DND-41 (cell line): ENCODE measurements around the gene PREX1.
"Not testable (repeated sequence)": the region's sequence is repeated elsewhere in the genome, so short reads cannot be mapped to it uniquely, and the experiment has no call there.

Experiments used
- ATAC-seq: fragments of 200-7000 bp; cut with Tn5 transposase; 3 replicates; pipeline ENCODE4 v1.9.1; 2021; ENCODE audit warnings: low read depth; ENCODE audit not compliant: insufficient read depth
- DNase-seq: peaks from one replicate; pipeline ENCODE4 v3.0.0-alpha.2; 2020
- H2AFZ ChIP-seq: 2 replicates; pipeline ENCODE4 v1.6.0; 2012; ENCODE audit warnings: low read depth, low read length
- H3K27ac ChIP-seq: 2 replicates; pipeline ENCODE4 v1.5.1; 2012; ENCODE audit warnings: low read length, inconsistent platforms
- H3K27me3 ChIP-seq: fragments of 200-600 bp; sonication (generic); 2 replicates; pipeline ENCODE4 v1.6.0; 2012; ENCODE audit warnings: low read length, mild to moderate bottlenecking, inconsistent platforms; ENCODE audit not compliant: insufficient read depth, poor library complexity
- H3K36me3 ChIP-seq: 2 replicates; pipeline ENCODE4 v1.5.1; 2012; ENCODE audit warnings: low read length, inconsistent platforms; ENCODE audit not compliant: insufficient read depth
- H3K4me1 ChIP-seq: 2 replicates; pipeline ENCODE4 v1.5.1; 2012; ENCODE audit warnings: mild to moderate bottlenecking, low read length; ENCODE audit not compliant: insufficient read depth
- H3K4me2 ChIP-seq: 2 replicates; pipeline ENCODE4 v1.6.0; 2012; ENCODE audit warnings: mild to moderate bottlenecking, moderate library complexity, low read length, inconsistent platforms; ENCODE audit not compliant: insufficient read depth
- H3K4me3 ChIP-seq, 2 experiments: fragments of 200-600 bp in 1 of 2; shearing (Covaris generic) in 1 of 2; 2 replicates each; pipeline ENCODE4 v1.5.1; 2012 to 2016; ENCODE audit warnings: inconsistent platforms in 2 of 2, low read length in 2 of 2, mild to moderate bottlenecking in 2 of 2, low read depth in 1 of 2, moderate library complexity in 1 of 2
- H3K79me2 ChIP-seq: 2 replicates; pipeline ENCODE4 v1.6.0; 2012; ENCODE audit warnings: low read length, inconsistent platforms; ENCODE audit not compliant: insufficient read depth
- H3K9ac ChIP-seq: 2 replicates; pipeline ENCODE4 v1.6.0; 2012; ENCODE audit warnings: low read depth, mild to moderate bottlenecking, inconsistent platforms, low read length, moderate library complexity
- H3K9me3 ChIP-seq: 2 replicates; pipeline ENCODE4 v1.5.1; 2012; ENCODE audit warnings: low read length, moderate library complexity, mild to moderate bottlenecking, inconsistent platforms; ENCODE audit not compliant: insufficient read depth, severe bottlenecking
- H4K20me1 ChIP-seq: 2 replicates; pipeline ENCODE4 v1.6.0; 2012; ENCODE audit warnings: low read length; ENCODE audit not compliant: insufficient read depth
- CTCF ChIP-seq: IDR thresholded peaks from 2 replicates; pipeline ENCODE4 v1.5.1; 2012; ENCODE audit warnings: borderline replicate concordance, low read length, moderate library complexity, mild to moderate bottlenecking; ENCODE audit not compliant: poor library complexity, severe bottlenecking; ENCODE audit errors: extremely low read depth
- EZH2 ChIP-seq: IDR thresholded peaks from 3 replicates; pipeline ENCODE4 v1.6.1; 2012; ENCODE audit warnings: borderline replicate concordance, low read depth, mild to moderate bottlenecking, moderate library complexity, low read length, inconsistent platforms; ENCODE audit not compliant: severe bottlenecking

The PREX1 gene

DNA sequence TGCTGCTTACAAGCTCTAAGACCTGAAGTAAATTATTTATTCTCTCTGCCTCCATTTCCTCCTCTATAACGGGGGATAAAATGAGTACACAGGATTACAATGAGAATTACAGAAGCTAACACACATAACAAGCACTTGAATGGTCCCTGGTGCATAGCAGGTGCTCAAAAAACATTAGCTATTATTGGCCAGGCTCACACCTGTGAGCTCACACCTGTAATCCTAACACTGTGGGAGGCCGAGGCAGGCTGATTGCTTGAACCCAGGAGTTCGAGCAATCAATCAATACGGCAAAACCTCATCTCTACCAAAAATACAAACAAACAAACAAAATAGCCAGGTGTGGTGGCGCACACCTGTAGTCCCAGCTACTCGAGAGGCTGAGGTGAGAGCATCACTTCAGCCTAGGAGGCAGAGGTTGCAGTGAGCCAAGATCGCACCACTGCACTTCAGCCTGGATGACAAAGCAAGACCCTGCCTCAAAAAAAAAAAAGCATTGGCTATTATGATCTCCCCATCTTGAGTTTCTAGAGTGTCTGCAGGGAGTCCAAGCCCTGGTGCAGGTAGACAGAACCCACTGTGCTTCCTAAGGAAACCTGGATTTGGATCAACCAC is 68.1 kb downstream of the PREX1 start:
- ATAC-seq = no peak
- no peak for DNase-seq

GRCh38 chr20:48758206-48758820 is 69.5 kb downstream of the PREX1 start:
- ATAC-seq (peak; percentile 33), DNase-seq (peak; percentile 67)
- Histone ChIP-seq H3K79me2 (no peaks in the 10 kb centered on the region), H3K27ac (no peak overlapping the region; the same call in 1 of the 2 replicates), H3K4me2 (no peak overlapping the region), H3K9ac (no peak overlapping the region), H2AFZ (no peak overlapping the region), H4K20me1 (no peaks in the 10 kb centered on the region), H3K9me3 (no peaks in the 10 kb centered on the region), H3K4me1 (peaks cover 30% of the 10 kb centered on the region), H3K36me3 (no peaks in the 10 kb centered on the region), H3K27me3 (no peaks in the 10 kb centered on the region), H3K4me3 (no peak overlapping the region)
- TF ChIP-seq CTCF = no peak
- no peak for TF ChIP-seq EZH2

More for the DNA sequence above, 68.1 kb downstream of the PREX1 start:
- no peak overlapping the region for H3K4me3 ChIP-seq
- H2AFZ ChIP-seq = no peak overlapping the region
- peaks cover 30% of the 10 kb centered on the region for H3K4me1 ChIP-seq
- no peaks in the 10 kb centered on the region for H3K36me3 ChIP-seq
- no peaks in the 10 kb centered on the region for H3K79me2 ChIP-seq
- TF ChIP-seq EZH2 (no peak), CTCF (no peak)
- H3K27me3 ChIP-seq = no peaks in the 10 kb centered on the region
- no peaks in the 10 kb centered on the region for H4K20me1 ChIP-seq
- no peak overlapping the region for H3K4me2 ChIP-seq
- H3K9me3 ChIP-seq = no peaks in the 10 kb centered on the region
- no peak overlapping the region for H3K9ac ChIP-seq
- no peak overlapping the region for H3K27ac ChIP-seq

DNA sequence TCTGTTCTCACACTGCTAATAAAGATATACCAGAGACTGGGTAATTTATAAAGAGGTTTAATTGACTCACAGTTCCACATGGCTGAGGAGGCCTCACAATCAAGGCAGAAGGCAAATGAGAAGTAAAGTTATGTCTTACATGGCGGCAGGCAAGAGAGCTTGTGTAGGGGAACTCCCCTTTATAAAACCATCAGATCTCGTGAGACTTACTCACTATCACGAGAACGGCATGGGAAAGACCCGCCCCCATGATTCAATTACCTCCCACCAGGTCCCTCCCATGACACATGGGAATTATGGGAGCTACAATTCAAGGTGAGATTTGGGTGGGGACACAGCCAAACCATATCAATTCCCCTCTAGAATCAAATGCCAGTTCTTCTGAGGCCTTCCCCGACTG is 71.0 kb downstream of the PREX1 start:
- not testable (repeated sequence) for H3K9ac ChIP-seq, H3K36me3 ChIP-seq, H4K20me1 ChIP-seq, ATAC-seq, H2AFZ ChIP-seq, H3K9me3 ChIP-seq, DNase-seq, H3K4me2 ChIP-seq, H3K4me3 ChIP-seq, H3K79me2 ChIP-seq, H3K27ac ChIP-seq, H3K27me3 ChIP-seq
- peaks cover 23% of the 10 kb centered on the region for H3K4me1 ChIP-seq

DNA sequence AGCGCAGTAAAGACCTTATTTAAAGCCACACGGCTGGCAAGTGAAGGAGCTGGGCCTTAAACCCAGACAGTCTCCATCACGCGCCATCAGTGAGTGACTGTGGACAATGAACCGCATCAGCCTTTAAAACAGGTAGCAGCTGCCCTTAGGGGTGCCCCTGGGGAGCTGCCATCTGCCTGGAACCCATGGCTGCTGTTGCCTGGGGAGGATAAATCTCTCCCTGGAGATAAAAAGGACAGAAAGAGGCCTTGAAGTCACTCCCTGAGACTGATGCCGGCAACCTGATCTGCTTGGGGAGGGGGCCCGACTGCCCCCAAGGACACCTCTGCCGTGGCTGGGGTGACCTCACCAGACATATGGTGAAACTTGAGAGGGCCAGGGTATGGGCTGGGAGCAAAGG is 73.5 kb downstream of the PREX1 start:
- Histone ChIP-seq H3K79me2 (no peaks in the 10 kb centered on the region), H3K4me1 (peaks cover 5% of the 10 kb centered on the region; the same call in 1 of the 2 replicates), H4K20me1 (no peaks in the 10 kb centered on the region), H2AFZ (no peak overlapping the region), H3K36me3 (no peaks in the 10 kb centered on the region), H3K4me3 (no peak overlapping the region), H3K4me2 (no peak overlapping the region), H3K27me3 (no peaks in the 10 kb centered on the region), H3K27ac (no peak overlapping the region), H3K9me3 (no peaks in the 10 kb centered on the region), H3K9ac (no peak overlapping the region)
- TF ChIP-seq EZH2 (no peak), CTCF (no peak)
- no peak for DNase-seq
- no peak for ATAC-seq
